Rectal smooth muscle tissue (tissue), 1 donor: ENCODE data around the gene ADA.
"Not testable (repeated sequence)": the region's sequence is repeated elsewhere in the genome, so short reads cannot be mapped to it uniquely, and the experiment has no call there.

ENCODE experiments used
- H3K27ac ChIP-seq: one replicate; pipeline ENCODE4 v1.7.0; 2013; ENCODE audit warnings: low read depth, low read length, inconsistent platforms
- H3K27me3 ChIP-seq: one replicate; pipeline ENCODE4 v1.7.0; 2013; ENCODE audit warnings: low read length; ENCODE audit not compliant: control insufficient read depth, insufficient read depth
- H3K36me3 ChIP-seq: one replicate; pipeline ENCODE4 v1.7.0; 2013; ENCODE audit warnings: low read length; ENCODE audit not compliant: control insufficient read depth, insufficient read depth
- H3K4me1 ChIP-seq: one replicate; pipeline ENCODE4 v1.7.0; 2013; ENCODE audit warnings: low read length; ENCODE audit not compliant: control insufficient read depth, insufficient read depth
- H3K4me3 ChIP-seq: one replicate; pipeline ENCODE4 v1.7.0; 2013; ENCODE audit warnings: low read length
- H3K9ac ChIP-seq: one replicate; pipeline ENCODE4 v1.7.0; 2013; ENCODE audit warnings: low read length

Gene ADA

DNA sequence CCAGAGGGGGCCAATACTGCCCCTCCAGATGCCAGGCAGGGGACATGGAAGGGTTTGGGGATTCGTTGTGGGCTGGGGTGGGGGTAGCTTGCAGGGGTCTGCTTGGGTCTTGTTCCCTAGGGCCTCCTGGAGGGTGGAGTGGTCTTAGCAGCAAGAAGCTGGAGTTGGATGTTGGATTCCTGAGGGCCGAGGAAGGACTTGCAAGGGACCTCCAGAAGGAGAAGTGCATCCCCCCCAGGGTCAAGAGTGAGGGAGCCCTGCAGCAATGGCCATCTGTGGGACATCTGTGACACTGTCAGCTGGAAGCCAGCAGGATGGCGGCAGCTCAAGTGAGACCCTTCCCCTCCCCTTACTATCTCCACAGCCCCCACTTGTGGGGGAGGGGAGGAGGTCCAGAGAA is 38.3 kb upstream of the ADA start:
- Histone ChIP-seq H3K27ac (no peak overlapping the region), H3K4me3 (no peak overlapping the region), H3K4me1 (no peaks in the 10 kb centered on the region), H3K9ac (no peak overlapping the region), H3K36me3 (no peaks in the 10 kb centered on the region), H3K27me3 (no peaks in the 10 kb centered on the region)

DNA sequence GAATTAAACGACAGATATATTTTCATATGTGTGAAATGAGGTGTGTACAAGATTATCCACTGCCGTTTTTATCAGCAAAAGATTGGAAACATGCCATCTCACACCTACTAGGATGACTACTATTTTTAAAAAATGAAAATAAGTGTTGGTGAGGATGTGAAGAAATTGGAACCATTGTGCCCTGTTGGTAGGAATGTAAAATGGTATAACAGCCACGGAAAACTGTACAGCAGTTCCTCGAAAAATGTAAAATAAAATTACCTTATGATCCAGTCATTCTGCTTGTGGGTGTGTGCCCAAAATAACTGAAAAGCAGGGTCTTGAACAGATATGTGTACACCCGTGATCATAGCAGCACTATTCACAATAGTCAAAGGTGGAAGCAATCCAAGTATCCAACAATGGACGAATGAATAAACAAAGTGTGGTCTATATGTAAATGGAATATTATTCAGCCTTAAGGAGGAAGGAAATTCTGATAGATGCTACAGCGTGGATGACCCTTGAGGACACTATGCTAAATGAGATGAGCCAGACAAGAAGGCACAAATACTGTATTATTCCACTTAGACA is 36.6 kb upstream of the ADA start:
- Histone ChIP-seq H3K9ac (no peak overlapping the region), H3K4me1 (no peaks in the 10 kb centered on the region), H3K27me3 (peaks cover 3% of the 10 kb centered on the region), H3K4me3 (no peak overlapping the region), H3K27ac (no peak overlapping the region), H3K36me3 (no peaks in the 10 kb centered on the region)

DNA sequence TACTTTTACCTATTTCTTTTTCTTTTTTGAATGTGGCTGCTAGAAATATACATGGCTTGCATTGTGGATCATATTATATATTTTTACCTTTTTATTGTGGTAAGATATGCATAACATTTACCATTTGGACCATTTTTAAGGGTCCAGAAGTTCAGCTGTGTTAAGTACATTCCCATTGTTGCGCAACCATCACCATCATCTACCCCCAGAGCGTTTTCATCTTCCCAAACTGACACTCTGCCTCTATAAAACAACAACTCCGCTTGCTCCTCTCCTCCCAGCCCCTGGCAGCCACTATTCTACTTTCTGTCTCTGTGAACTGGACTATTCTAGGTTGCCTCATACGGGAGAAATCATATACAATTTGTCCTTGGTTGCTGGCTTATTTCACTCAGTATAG is 35.4 kb upstream of the ADA start:
- peaks cover 3% of the 10 kb centered on the region for H3K27me3 ChIP-seq
- no peaks in the 10 kb centered on the region for H3K36me3 ChIP-seq
- H3K9ac ChIP-seq: no peak overlapping the region
- H3K27ac ChIP-seq: no peak overlapping the region
- H3K4me3 ChIP-seq: no peak overlapping the region
- H3K4me1 ChIP-seq: no peaks in the 10 kb centered on the region

DNA sequence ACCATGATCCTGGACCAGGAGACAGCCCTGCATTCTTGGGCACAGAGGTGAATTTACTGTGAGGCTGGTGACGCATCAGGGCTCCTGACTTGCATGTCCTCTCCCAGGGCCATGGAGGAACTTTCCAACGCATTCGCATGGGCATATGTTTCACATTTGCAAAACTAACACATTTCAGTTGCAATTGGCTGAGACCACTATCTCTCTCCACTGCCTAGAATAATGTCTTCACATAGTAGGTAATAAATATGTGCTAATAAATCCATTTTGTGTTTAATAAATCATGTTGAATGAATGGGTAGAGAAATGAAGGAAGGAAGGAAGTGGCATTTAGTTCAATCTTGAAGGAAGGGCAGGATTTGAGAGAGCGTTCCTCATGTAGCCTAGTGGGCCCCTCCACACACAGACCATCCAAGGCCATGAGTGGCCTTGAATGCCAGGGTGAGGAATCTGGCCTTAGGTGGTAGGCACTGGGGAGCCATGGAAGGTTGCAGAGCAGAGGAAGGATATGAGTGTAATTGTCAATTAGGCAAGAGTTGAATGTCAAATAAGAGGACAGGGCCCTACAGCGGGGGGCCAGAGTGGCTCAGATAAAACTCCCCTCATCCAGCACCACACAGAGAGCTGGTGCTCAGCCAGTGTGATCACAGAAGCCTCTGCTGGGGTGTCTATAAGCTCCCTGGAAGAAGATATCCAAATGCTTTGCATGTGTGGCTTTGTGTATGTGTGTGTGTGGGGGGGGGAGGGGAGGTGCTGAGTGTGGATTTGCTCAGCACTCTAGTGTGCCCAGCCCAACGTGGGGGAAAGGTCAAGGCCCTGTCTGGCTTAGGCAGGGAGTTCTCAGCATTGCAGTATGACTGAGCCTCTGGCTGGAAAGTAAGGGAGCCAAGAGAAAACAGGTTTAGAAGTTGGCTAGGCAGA is 32.8 kb upstream of the ADA start:
- Histone ChIP-seq H3K36me3 (no peaks in the 10 kb centered on the region), H3K4me3 (no peak overlapping the region), H3K4me1 (no peaks in the 10 kb centered on the region), H3K9ac (no peak overlapping the region), H3K27ac (no peak overlapping the region), H3K27me3 (peaks cover 3% of the 10 kb centered on the region)

DNA sequence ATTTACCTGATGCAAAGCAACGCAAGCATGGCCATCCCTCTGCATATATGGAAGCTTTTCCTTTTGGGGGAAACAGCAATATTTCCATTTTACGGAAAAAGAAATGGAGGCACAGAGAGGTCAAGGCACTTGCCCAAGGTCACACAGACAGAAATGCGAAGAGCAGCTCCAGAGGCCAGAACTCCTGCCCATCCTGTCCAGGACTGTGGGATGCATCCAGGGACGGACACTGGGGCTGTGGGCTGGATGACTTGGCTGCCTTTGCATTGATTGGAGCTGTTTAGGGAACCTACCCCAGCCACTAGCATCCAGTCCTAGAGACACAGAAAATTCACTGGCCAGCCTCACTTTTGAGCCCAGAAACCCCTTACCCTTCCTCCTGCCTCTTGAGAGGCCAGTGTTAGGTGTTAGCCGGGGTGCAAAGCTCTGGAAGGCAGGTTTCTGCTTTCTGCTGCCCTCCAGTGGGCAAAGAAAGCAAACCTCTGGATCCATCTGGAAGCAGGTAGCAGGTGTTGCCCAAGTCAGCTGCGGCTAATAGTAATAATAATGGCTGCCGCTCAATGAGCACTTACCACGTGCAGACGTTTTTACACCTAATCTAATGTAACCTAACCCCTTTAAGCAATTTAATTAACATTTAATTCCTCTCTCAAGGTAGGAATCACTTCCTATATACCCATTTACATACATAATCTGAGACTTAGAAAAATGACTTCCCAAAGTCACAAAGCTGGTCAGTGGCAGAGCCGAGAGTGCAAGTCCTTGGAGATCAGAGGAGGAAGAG is 32.0 kb upstream of the ADA start:
- peaks cover 3% of the 10 kb centered on the region for H3K27me3 ChIP-seq
- no peak overlapping the region for H3K9ac ChIP-seq
- no peak overlapping the region for H3K27ac ChIP-seq

DNA sequence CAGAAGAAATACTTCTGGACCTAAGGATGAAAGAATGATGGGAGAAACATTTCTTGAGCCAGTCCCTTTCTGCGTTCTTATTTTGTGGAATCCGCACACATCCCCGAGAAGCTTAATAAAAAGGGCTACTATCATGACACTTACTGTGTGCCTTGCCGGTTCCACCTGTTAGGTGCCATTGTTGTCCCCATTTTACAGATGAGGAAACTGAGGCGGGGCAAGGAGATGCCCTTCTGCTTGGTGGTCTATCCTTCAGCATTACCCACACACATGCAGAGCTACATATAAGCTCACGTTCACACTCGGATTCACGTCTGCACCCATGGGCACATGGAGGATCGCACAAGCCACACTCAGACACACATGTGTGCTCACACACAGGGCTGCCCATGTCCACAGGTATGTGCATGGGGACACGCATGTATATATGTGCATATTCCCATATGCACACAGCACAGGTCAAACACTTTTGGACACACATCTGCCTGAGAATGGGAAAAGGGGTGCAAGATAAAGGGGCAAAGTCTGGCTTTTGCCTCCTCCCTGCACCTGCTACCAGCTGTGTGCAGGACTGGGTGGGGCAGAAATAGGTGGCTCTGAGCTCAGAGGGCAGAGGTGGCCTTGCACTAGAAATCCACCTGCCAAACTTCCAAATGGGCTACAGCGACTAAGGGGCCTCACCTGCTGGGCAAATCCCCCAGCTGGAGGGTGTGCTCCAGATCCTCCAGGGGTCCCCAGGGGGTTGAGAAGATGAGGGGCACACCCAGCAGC is 30.5 kb upstream of the ADA start:
- Histone ChIP-seq H3K36me3 (no peaks in the 10 kb centered on the region), H3K4me3 (no peak overlapping the region), H3K4me1 (no peaks in the 10 kb centered on the region), H3K27ac (no peak overlapping the region), H3K9ac (no peak overlapping the region), H3K27me3 (peaks cover 3% of the 10 kb centered on the region)

More for the DNA sequence above, 32.0 kb upstream of the ADA start:
- Histone ChIP-seq H3K4me3 (no peak overlapping the region), H3K36me3 (no peaks in the 10 kb centered on the region), H3K4me1 (no peaks in the 10 kb centered on the region)

DNA sequence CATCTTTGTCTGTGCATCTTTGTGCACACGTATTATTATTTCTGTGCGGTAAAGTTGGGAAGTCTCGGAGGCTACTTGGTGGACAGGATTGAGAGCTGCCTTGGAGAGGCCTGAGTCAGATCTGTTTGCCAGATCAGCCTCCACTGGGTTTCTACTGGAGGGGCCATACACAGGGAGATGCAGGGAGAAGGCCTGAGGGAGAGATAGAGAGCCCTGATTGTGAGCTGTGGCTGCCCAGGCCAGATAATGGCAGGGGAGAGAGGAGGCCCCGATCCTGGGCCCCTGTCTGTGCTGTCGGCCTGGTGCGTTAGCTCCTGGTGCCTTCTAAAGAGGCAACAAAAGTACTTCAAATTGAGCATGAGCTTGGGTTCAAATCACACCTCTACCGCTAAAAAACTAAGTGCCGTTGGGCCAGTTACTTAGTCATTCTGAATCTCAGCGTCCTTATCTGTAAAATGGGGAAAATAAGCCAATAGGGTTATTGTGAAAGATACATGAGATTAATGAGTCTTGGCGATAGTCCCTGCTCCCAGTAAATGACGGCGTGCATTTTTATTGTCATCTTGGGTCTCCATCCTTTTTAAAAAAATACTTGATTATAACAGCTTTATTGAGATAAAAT is 27.6 kb upstream of the ADA start:
- no peak overlapping the region for H3K27ac ChIP-seq
- no peaks in the 10 kb centered on the region for H3K4me1 ChIP-seq
- peaks cover 3% of the 10 kb centered on the region for H3K27me3 ChIP-seq
- H3K9ac ChIP-seq: no peak overlapping the region
- no peaks in the 10 kb centered on the region for H3K36me3 ChIP-seq
- H3K4me3 ChIP-seq: no peak overlapping the region

DNA sequence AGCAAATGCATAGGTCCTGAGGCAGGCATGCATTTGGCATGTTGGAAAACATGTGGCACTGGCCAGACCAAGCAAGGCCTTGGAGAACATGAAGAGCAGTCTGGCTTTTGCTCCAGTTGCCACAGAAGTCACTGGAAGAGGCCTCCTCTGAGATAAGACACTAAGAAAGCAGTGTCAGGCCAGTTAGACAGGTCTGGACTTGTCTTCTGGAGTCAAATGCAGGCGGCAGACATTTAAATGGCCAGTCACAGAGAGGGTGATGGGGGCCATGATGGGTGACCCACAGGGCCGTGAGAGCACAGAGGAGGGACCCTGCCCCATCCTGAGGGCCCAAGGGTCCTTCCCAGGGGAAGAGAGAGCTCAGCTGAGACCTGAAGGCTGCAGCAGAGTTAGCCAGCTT is 26.7 kb upstream of the ADA start:
- Histone ChIP-seq H3K4me1 (no peaks in the 10 kb centered on the region), H3K9ac (no peak overlapping the region), H3K4me3 (no peak overlapping the region), H3K27me3 (no peaks in the 10 kb centered on the region), H3K27ac (no peak overlapping the region), H3K36me3 (no peaks in the 10 kb centered on the region)

DNA sequence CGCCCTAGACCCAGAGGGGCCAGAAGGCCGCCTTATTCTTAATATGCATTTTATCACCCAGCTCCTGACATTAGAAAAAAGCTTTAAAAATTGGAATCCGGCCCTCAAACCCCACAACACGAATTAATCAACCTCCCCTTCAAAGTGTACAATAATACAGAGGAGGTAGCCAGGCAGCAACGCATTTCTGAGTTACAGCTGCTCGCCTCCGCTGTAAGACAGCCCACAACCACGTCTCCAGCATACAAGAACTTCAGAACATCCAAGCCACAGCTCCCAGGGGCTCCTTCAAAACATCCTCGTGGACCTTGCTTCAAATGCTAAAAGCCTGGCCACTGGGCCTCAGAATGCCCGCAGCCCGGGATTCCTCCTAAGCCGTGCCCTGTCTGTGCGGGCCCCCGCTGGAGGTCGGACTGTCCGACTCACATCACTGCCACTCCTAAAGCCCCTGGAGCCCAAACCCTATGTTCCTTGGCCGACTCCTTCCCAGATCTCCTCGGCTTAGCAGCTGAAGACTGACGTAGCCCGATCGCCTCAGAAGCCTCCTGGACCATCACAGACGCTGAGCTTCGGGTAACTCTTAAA is 20.9 kb upstream of the ADA start:
- H3K4me1 ChIP-seq, H3K27ac ChIP-seq, H3K9ac ChIP-seq, H3K4me3 ChIP-seq, H3K36me3 ChIP-seq, H3K27me3 ChIP-seq: not testable (repeated sequence)

DNA sequence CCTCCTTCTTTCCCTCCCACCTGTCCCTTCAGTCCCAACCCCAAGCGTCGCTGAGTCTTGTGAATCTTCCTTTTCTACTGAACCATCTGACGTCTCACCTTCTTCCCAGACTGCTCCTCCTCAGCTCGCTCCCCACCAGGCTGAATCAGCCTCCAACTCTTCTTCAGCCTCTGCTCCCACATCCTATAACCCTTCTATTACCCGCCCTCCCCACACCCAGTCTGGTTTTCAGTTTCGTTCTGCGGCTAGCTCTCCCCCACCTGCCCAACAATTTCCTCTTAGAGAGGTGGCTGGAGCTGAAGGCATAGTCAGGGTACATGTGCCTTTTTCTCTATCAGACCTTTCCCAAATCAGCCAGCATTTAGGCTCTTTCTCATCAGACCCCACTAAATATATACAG is 20.0 kb upstream of the ADA start:
- H3K27ac ChIP-seq, H3K4me3 ChIP-seq, H3K27me3 ChIP-seq, H3K36me3 ChIP-seq, H3K4me1 ChIP-seq, H3K9ac ChIP-seq: not testable (repeated sequence)

DNA sequence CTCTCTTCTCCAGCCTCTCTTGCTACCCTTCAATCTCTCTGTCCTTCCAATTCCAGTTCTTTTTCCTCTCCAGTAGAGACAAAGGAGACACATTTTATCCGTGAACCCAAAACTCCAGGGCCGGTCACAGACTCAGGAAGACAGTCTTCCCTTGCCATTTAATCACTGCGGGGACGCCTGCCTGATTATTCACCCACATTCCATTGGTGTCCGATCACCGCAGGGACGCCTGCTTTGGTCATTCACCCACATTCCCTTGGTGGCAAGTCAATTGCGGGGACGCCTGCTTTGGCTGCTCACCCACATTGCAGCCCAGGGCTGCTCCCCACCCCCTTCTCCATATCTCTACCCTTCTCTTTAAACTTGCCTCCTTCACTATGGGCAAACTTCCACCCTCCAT is 19.4 kb upstream of the ADA start:
- H3K27me3 ChIP-seq, H3K27ac ChIP-seq, H3K4me3 ChIP-seq, H3K36me3 ChIP-seq, H3K9ac ChIP-seq, H3K4me1 ChIP-seq: not testable (repeated sequence)
